K562 (cell line): ENCODE measurements around the gene TTC9C. TPM values are rescaled to one million over a fixed set of nuclear protein-coding genes. Genes with fewer than 3 reads are reported as not detected.

Source experiments
- ATAC-seq: fragments of 200-7000 bp; cut with Tn5 transposase; 3 replicates; pipeline ENCODE4 v1.9.1; 2020; ENCODE audit warnings: moderate library complexity
- BruUV-seq: library from RNA; stranded (reverse); fragments of 400-500 nt; replicated peaks from 2 replicates; lab custom pipeline; 2021; lab: Mats Ljungman, UMichigan
- CTCF ChIA-PET: fragments of 300-600 bp; formaldehyde crosslinking; extraction: SDS; loops from one replicate; lab custom pipeline; 2021; ENCODE audit warnings: low intra/inter-chr PET ratio; lab: Yijun Ruan, JAX
- POLR2A ChIA-PET: fragments of 300-600, 350-650 bp; sonication (Branson Sonifier 250); formaldehyde crosslinking; extraction: SDS; loops from one replicate; lab custom pipeline; 2021; ENCODE audit warnings: antibody characterized with exemption, inconsistent platforms; lab: Yijun Ruan, JAX
- DNase-seq, 4 experiments: peaks; one replicate each; pipeline versions ENCODE4 v3.0.0 to v3.0.0-alpha.2; 2011 to 2018; ENCODE audit warnings: low spot score in 3 of 4, mixed read lengths in 3 of 4; ENCODE audit errors: extremely low read depth in 1 of 4
- FAIRE-seq: peaks from 2 replicates; lab custom pipeline; 2011; peaks lifted over from hg19 to GRCh38; lab: Jason Lieb, UNC
- H2AFZ ChIP-seq: 2 replicates; pipeline ENCODE4 v1.6.0; 2011; ENCODE audit warnings: low read depth, low read length, control low read depth, inconsistent platforms
- H3K27ac ChIP-seq: fragments of 200-600 bp; 3 replicates; pipeline ENCODE4 v1.8.0; 2011; ENCODE audit warnings: low read depth, mild to moderate bottlenecking, control low read depth, inconsistent platforms, low read length, moderate library complexity, mixed read lengths; ENCODE audit errors: extremely low read depth
- H3K27me3 ChIP-seq, 2 experiments: fragments of 300-600 bp in 1 of 2; 2 replicates in 1 of 2; 3 replicates in 1 of 2; pipeline versions ENCODE4 v1.6.0 to v1.8.0; 2011; ENCODE audit warnings: inconsistent platforms in 2 of 2, low read length in 2 of 2, mild to moderate bottlenecking in 1 of 2, mixed read lengths in 1 of 2, moderate library complexity in 1 of 2; ENCODE audit not compliant: control insufficient read depth in 2 of 2, insufficient read depth in 2 of 2
- H3K36me3 ChIP-seq: fragments of 300-600 bp; 3 replicates; pipeline ENCODE4 v1.8.0; 2011; ENCODE audit warnings: mild to moderate bottlenecking, low read length, inconsistent platforms; ENCODE audit not compliant: control insufficient read depth, insufficient read depth
- H3K4me1 ChIP-seq, 2 experiments: fragments of 200-600 bp in 1 of 2; replicated peaks in 1 of 2; 2 replicates in 1 of 2; 3 replicates in 1 of 2; pipeline versions ENCODE4 v1.5.1 to v1.8.0; 2011; ENCODE audit warnings: inconsistent platforms in 2 of 2, low read length in 2 of 2, mild to moderate bottlenecking in 1 of 2, mixed read lengths in 1 of 2, moderate library complexity in 1 of 2; ENCODE audit not compliant: control insufficient read depth in 2 of 2, insufficient read depth in 2 of 2
- H3K4me2 ChIP-seq: 2 replicates; pipeline ENCODE4 v1.6.1; 2011; ENCODE audit warnings: low read length, control low read depth, inconsistent platforms, mixed read lengths; ENCODE audit not compliant: insufficient read depth
- H3K4me3 ChIP-seq: fragments of 200-600 bp; sonication (generic), shearing (Covaris generic); 2 replicates; pipeline ENCODE4 v1.5.1; 2016; ENCODE audit warnings: control low read depth, inconsistent platforms
- H3K79me2 ChIP-seq: fragments of 200-600 bp; 3 replicates; pipeline ENCODE4 v1.8.0; 2011; ENCODE audit warnings: low read length, inconsistent platforms; ENCODE audit not compliant: control insufficient read depth, insufficient read depth
- H3K9ac ChIP-seq, 2 experiments: 2 replicates each; pipeline versions ENCODE4 v1.6.0 to v1.6.1; 2011; ENCODE audit warnings: low read depth in 2 of 2, low read length in 2 of 2, control low read depth in 1 of 2, inconsistent platforms in 1 of 2, mild to moderate bottlenecking in 1 of 2, mixed read lengths in 1 of 2; ENCODE audit not compliant: insufficient read depth in 1 of 2
- H3K9me1 ChIP-seq: one replicate; pipeline ENCODE4 v1.6.0; 2011; ENCODE audit warnings: inconsistent platforms, mild to moderate bottlenecking, low read length, moderate library complexity; ENCODE audit not compliant: control insufficient read depth, insufficient read depth
- H3K9me3 ChIP-seq: replicated peaks from 2 replicates; pipeline ENCODE4 v1.5.1; 2011; ENCODE audit warnings: low read depth, low read length, inconsistent platforms; ENCODE audit not compliant: control insufficient read depth, insufficient read depth
- H4K20me1 ChIP-seq: replicated peaks from 2 replicates; pipeline ENCODE4 v1.6.1; 2011; ENCODE audit warnings: low read length, inconsistent platforms, mixed read lengths; ENCODE audit not compliant: control insufficient read depth, insufficient read depth
- CBX1 ChIP-seq: sonication (generic); IDR thresholded peaks from 2 replicates; pipeline ENCODE4 v1.6.1; 2016; ENCODE audit warnings: antibody characterized with exemption, low read depth, mild to moderate bottlenecking
- ELF4 ChIP-seq: fragments of 450-650 bp; formaldehyde crosslinking; IDR thresholded peaks from 2 replicates; pipeline ENCODE4 v1.4.0; 2022; ENCODE audit warnings: missing genetic modification characterization
- GABPB2 ChIP-seq: fragments of 250-450 bp; sonication (Bioruptor Pico); conservative IDR thresholded peaks from 2 replicates; pipeline ENCODE4 v1.5.1; 2021; ENCODE audit warnings: mild to moderate bottlenecking
- KDM2B ChIP-seq: fragments of 250-450 bp; sonication (Bioruptor Pico); IDR thresholded peaks from 2 replicates; pipeline ENCODE4 v1.8.0; 2021; ENCODE audit warnings: mild to moderate bottlenecking, moderate library complexity
- KLF13 ChIP-seq: fragments of 450-650 bp; IDR thresholded peaks from 2 replicates; pipeline ENCODE4 v1.6.1; 2016; ENCODE audit warnings: missing genetic modification characterization, low read depth, mild to moderate bottlenecking, missing compliant biosample characterization, moderate library complexity, borderline replicate concordance
- MEF2A ChIP-seq: IDR thresholded peaks from 2 replicates; pipeline ENCODE4 v1.6.1; 2011; ENCODE audit warnings: low read depth, mild to moderate bottlenecking, low read length, moderate library complexity; ENCODE audit not compliant: control insufficient read depth
- PHF21A ChIP-seq: fragments of 450-650 bp; IDR thresholded peaks from 2 replicates; pipeline ENCODE4 v1.6.1; 2017; ENCODE audit warnings: low read depth, borderline replicate concordance
- ZNF512 ChIP-seq: IDR thresholded peaks from 2 replicates; pipeline ENCODE4 v1.6.1; 2016; ENCODE audit warnings: missing genetic modification characterization, missing compliant biosample characterization
- ZNF778 ChIP-seq: fragments of 450-650 bp; formaldehyde crosslinking; IDR thresholded peaks from 2 replicates; pipeline ENCODE4 v1.4.0; 2020; ENCODE audit warnings: mild to moderate bottlenecking, moderate library complexity
- WGBS: fragments of 100-300 bp; shearing (Covaris generic); methylation state at CpG from one replicate; pipeline ENCODE4 v1.1.6; 2016; ENCODE audit warnings: low coverage, mixed read lengths; ENCODE audit not compliant: insufficient coverage; ENCODE audit errors: missing lambda C conversion rate; 5-methylcytosine and 5-hydroxymethylcytosine counted together
- in situ Hi-C: fragments of 300-500 bp; cut with MboI; formaldehyde crosslinking; loops from 4 replicates; pipeline ENCODE4 v1.15.0; 2018; ENCODE audit warnings: inconsistent platforms, mixed read lengths
- intact Hi-C: fragments of 100-400 bp; cut with micrococcal nuclease; formaldehyde crosslinking; loops from 2 replicates; pipeline ENCODE4 v1.14.2; 2022
- polyA plus RNA-seq, 8 experiments: library from polyadenylated mRNA; depleted of rRNA in 4 of 8; stranded (reverse) in 5 of 8; unstranded in 3 of 8; fragments of >200 nt; fragmentation: Nextera tagmentation in 2 of 8; fragmentation: Illumina TruSeq in 1 of 8; extraction: Ambion mirVana in 2 of 8; extraction: Trizol in 1 of 8; gene quantifications; 2 replicates each; pipeline versions ENCODE4 v1.2.1 to v1.2.3, GENCODE V29; 2011 to 2014; ENCODE audit warnings: inconsistent platforms in 1 of 8, missing spikeins in 1 of 8
- total RNA-seq, 7 experiments: library from RNA; depleted of rRNA in 6 of 7; stranded (reverse); fragments of >200 nt in 6 of 7; fragmentation: Illumina TruSeq in 2 of 7; extraction: Trizol in 2 of 7; gene quantifications; 2 replicates each; pipeline versions ENCODE4 v1.2.1 to v1.2.3, GENCODE V29; 2011 to 2021; ENCODE audit warnings: low replicate concordance in 1 of 7

The TTC9C gene
- total and polyA plus RNA-seq, 9 of the 15 experiments (the other 6 are each of a cell fraction or from before 2014, with no cell fraction given): 32.8 to 59.0 (median 37.1) TPM

- no peaks in the 10 kb centered on the region for H3K9me3 ChIP-seq
- H4K20me1 ChIP-seq: no peaks in the 10 kb centered on the region
- FAIRE-seq: no peak
- in situ Hi-C loops: no loop called here
- TF ChIP-seq PHF21A (no peak), ZNF778 (CRISPR knock-in tag) (no peak), KDM2B (CRISPR knock-in tag) (no peak), ZNF512 (tag) (no peak), GABPB2 (CRISPR knock-in tag) (no peak), CBX1 (no peak), ELF4 (CRISPR knock-in tag) (no peak), MEF2A (no peak), KLF13 (no peak)
- TF ChIP-seq, all 486 proteins: peak for 0
- WGBS: 71% methylated on average over 2 of the region's 2 CpGs
- no peaks in the 10 kb centered on the region for H3K27me3 ChIP-seq
- no peak overlapping the region for H3K9ac ChIP-seq
- peaks cover 55% of the 10 kb centered on the region for H3K79me2 ChIP-seq
- H3K27ac ChIP-seq: no peak overlapping the region
- no TSS peak for BruUV-seq
- no peak overlapping the region for H2AFZ ChIP-seq
- intact Hi-C loops: no loop called here
- no peak overlapping the region for H3K4me3 ChIP-seq
- H3K9me1 ChIP-seq: no peaks in the 10 kb centered on the region
- H3K4me1 ChIP-seq: peaks cover 3 to 8% of the 10 kb centered on the region in 2 experiments; a peak in 3 of 5 replicates
- DNase-seq: no peak
- POLR2A ChIA-PET: interaction anchor here (0.6 to 5.9 kb wide), 6 partner anchors 7 to 121 kb away, joined by 3 to 29 read pairs (median 3); partner anchors contain the start of genes BSCL2, GNG3 and HNRNPUL2
- no peak overlapping the region for H3K4me2 ChIP-seq
- CTCF ChIA-PET: no interaction called here
- H3K36me3 ChIP-seq: peaks cover 99% of the 10 kb centered on the region
- no peak for ATAC-seq
These were observed 8.8 kb upstream of the TTC9C start for GRCh38 chr11:62719302-62719978.
